ENCODE measurements around the gene TEX13A.
A peak's percentile ranks its signal among the peaks of the same experiment; 100 is the strongest.

DNA sequence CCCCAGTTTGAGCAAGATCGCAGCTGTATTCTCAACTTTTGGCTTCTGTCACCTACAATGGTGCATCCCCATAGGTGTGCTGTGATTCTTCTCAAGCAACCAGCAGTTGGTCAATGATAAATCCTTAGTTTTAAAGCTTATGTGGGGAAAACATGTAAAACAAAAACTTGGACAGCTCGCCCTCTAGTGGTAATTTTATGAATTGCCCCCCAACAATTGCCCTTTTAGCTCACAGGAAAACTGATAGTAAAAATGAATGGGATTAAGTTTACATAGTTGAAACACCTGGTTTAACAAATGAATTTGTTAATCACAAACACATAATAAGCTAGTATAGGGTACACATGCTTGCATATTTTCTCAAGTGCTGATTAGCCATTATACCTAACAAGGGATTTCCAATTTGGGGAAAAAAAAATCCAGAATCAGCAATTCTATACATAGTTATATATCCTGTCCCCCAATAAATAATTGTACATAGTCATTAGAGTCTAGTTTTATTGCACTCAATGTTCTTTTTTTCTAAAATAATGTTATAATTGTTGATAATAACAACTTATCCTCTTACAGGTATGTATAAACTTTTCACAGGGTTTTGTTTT lies 30.1 kb downstream of the TEX13A start:
- TF ChIP-seq CTCF (IDR thresholded peaks at IDR 0.05 in 4 of 5, conservative IDR thresholded peaks at IDR 0.05 in 1 of 5) (peak in 4 of 5 experiments; percentile 35 to 84 (median 52)), POLR2A (IDR thresholded peaks at IDR 0.05) (no peak)

All from gastrocnemius medialis (tissue), 4 donors.